T-helper 2 cell treated with Interferon-gamma antibody and Interleukin-4, amounts not matched to agents 5 μg/mL and 100 μg/mL, for 36 hours (primary cell): ENCODE data around the gene GTF2IRD1.

ENCODE experiments used
- DNase-seq: peaks from one replicate; pipeline ENCODE4 v3.0.0; 2021; ENCODE audit warnings: low spot score
- H3K27ac Mint-ChIP-seq: one replicate; pipeline ENCODE4 v1.8.0; 2021; ENCODE audit warnings: mild to moderate bottlenecking, mixed read lengths
- H3K27me3 Mint-ChIP-seq: one replicate; pipeline ENCODE4 v1.8.0; 2021; ENCODE audit warnings: low read depth, mixed read lengths
- H3K36me3 Mint-ChIP-seq: one replicate; pipeline ENCODE4 v1.8.0; 2021; ENCODE audit warnings: low read depth, mixed read lengths
- H3K4me1 Mint-ChIP-seq: one replicate; pipeline ENCODE4 v1.8.0; 2021; ENCODE audit warnings: low read depth, mixed read lengths
- H3K4me3 Mint-ChIP-seq: one replicate; pipeline ENCODE4 v1.8.0; 2022; ENCODE audit warnings: mild to moderate bottlenecking, moderate library complexity, mixed read lengths
- H3K9me3 Mint-ChIP-seq: one replicate; pipeline ENCODE4 v1.8.0; 2021; ENCODE audit warnings: mixed read lengths

Gene GTF2IRD1

DNA sequence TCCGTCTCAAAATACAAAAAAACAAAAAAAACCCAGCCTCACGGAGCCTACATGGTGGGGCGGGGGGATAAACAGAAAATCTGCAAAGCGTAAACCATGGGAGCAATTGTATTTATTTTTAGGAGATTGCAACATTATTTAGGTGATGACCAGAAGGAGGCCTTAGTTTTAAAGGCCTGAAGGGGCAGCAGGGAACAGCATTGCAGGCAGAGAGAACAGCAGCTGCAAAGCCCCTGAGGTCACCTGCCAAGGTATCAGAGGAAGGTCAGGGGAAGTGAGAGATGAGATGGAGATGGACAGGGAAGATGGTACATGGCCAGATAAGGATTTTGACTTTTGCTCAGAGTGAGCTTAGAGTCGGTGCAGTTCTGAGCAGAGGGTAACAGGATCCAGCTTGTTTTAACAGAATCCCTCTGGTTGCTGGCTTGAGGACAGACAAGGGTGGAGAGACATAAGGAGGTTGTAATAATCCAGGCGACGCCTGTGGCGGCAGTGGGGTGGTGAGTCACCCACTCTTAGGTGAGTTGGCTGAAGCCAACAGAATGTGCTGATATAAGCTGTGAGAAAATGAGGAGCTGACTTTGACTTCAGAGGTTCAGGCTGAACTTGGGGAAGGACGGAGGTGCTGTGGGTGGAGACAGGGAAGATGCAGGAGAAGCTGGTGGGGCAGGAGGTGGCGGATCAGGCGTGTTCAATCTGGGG is 121.5 kb downstream of the GTF2IRD1 start:
- H3K27me3 Mint-ChIP-seq, result no peaks in the 10 kb centered on the region
- no peak overlapping the region for H3K27ac Mint-ChIP-seq
- no peaks in the 10 kb centered on the region for H3K36me3 Mint-ChIP-seq
- H3K4me1 Mint-ChIP-seq, result peaks cover 1% of the 10 kb centered on the region
- H3K4me3 Mint-ChIP-seq, result no peak overlapping the region
- no peak for DNase-seq
- no peaks in the 10 kb centered on the region for H3K9me3 Mint-ChIP-seq

DNA sequence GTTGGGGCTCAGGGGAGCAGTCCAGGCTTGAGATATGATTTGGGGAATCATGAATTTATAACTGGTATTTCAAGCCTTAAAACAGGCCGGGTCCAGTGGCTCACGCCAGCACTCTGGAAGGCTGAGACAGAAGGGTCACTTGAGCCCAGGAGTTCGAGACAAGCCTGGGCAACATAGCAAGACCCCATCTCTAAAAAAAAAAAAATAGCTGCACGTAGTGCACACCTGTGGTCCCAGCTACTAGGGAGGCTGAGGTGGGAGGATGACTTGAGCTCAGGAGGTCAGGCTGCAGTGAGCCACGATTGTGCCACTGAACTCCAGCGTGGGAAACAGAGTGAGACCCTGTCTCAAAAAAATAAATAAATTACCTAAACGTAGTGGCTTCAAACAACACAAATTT is 122.1 kb downstream of the GTF2IRD1 start:
- Mint-ChIP-seq H3K4me3 (no peak overlapping the region), H3K9me3 (no peaks in the 10 kb centered on the region), H3K36me3 (no peaks in the 10 kb centered on the region), H3K4me1 (peaks cover 1% of the 10 kb centered on the region), H3K27me3 (no peaks in the 10 kb centered on the region), H3K27ac (no peak overlapping the region)
- no peak for DNase-seq

DNA sequence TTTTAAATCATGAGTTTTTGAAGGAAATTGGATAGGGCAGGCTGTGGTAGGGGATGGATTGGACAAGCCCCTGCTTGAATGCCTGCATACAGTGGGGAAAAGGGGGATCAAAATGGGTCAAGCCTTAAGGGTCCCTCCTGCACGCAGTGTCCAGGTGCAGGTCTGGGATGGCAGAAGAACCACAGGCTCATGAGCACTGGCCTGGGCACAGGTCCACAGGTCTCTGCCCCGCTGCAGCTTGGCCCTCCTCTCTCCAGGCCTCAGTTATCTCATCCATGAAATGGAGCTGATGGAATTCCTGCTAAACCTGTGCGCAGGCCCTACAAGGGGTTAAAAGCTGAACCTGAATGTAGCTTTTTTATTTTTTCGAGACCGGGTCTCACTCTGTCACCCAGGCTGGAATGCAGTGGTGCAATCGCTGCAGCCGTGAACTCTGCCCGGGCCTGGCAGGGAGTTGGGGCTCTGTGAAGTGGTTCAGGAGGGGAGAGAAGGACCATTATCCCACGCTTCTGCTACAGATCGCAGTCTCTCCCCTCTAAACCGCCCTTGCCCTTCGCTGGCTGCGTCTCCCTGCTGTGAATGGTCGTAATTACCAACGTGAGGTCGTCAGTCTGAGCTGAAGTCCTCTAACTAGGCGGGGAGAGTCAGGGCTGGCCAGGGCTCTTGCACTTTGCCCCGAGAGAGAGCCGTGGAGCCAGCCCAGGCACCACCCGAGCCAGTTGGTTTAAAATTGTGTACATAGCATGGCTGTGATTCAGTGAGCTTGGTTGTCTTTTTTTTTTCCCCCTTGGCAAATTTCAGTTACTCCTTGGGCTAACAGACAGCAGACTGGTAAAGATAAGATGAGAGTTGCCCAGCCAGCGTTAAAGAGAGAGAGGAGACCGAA is 126.3 kb downstream of the GTF2IRD1 start:
- Mint-ChIP-seq H3K4me3 (no peak overlapping the region), H3K27me3 (no peaks in the 10 kb centered on the region), H3K27ac (no peak overlapping the region), H3K9me3 (no peaks in the 10 kb centered on the region), H3K4me1 (no peaks in the 10 kb centered on the region), H3K36me3 (no peaks in the 10 kb centered on the region)
- no peak for DNase-seq

DNA sequence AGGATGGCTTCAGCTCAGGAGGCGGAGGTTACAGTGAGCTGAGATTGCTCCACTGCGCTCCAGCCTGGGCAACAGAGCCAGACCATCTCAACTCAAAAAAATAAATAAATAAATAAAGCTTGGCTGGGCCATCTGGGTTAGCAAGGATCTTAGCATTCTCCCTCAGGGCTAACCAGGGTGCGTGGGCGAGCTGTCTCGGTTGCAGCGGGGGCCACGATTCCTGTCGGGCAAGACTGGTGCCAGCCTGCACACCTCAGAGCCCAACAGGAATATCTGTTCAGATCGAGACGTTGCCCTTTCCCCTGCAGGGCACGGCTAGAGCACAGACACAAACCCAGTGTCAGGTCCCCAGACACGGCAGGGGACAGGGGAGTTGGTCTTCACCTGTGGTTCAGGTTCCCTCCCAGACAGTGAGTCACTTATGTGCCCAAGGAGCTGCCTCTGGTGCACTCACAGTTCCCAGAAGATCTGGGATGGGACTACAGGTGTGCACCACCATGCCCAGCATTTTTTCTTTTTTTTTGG is 128.3 kb downstream of the GTF2IRD1 start:
- no peaks in the 10 kb centered on the region for H3K36me3 Mint-ChIP-seq
- H3K9me3 Mint-ChIP-seq, result no peaks in the 10 kb centered on the region
- no peak for DNase-seq
- H3K27ac Mint-ChIP-seq, result no peak overlapping the region
- no peak overlapping the region for H3K4me3 Mint-ChIP-seq
- H3K4me1 Mint-ChIP-seq, result no peaks in the 10 kb centered on the region
- no peaks in the 10 kb centered on the region for H3K27me3 Mint-ChIP-seq

GRCh38 chr7:74582447-74583039 is 128.8 kb downstream of the GTF2IRD1 start:
- H3K9me3 Mint-ChIP-seq, result no peaks in the 10 kb centered on the region

GRCh38 chr7:74583630-74584029 is 129.9 kb downstream of the GTF2IRD1 start:
- Mint-ChIP-seq H3K4me1 (no peaks in the 10 kb centered on the region), H3K27me3 (no peaks in the 10 kb centered on the region), H3K4me3 (no peak overlapping the region), H3K36me3 (no peaks in the 10 kb centered on the region), H3K9me3 (no peaks in the 10 kb centered on the region), H3K27ac (no peak overlapping the region)
- no peak for DNase-seq

More at GRCh38 chr7:74582447-74583039, 128.8 kb downstream of the GTF2IRD1 start:
- Mint-ChIP-seq H3K4me3 (no peak overlapping the region), H3K27me3 (no peaks in the 10 kb centered on the region), H3K36me3 (no peaks in the 10 kb centered on the region), H3K4me1 (no peaks in the 10 kb centered on the region), H3K27ac (no peak overlapping the region)
- DNase-seq, result no peak

GRCh38 chr7:74584160-74584954 is 130.7 kb downstream of the GTF2IRD1 start:
- no peak for DNase-seq
- H3K27me3 Mint-ChIP-seq, result no peaks in the 10 kb centered on the region
- H3K4me3 Mint-ChIP-seq, result no peak overlapping the region
- H3K4me1 Mint-ChIP-seq, result no peaks in the 10 kb centered on the region
- no peak overlapping the region for H3K27ac Mint-ChIP-seq
- no peaks in the 10 kb centered on the region for H3K36me3 Mint-ChIP-seq
- H3K9me3 Mint-ChIP-seq, result no peaks in the 10 kb centered on the region

- Mint-ChIP-seq H3K27me3 (no peaks in the 10 kb centered on the region), H3K36me3 (no peaks in the 10 kb centered on the region), H3K4me1 (no peaks in the 10 kb centered on the region), H3K27ac (no peak overlapping the region), H3K9me3 (no peaks in the 10 kb centered on the region), H3K4me3 (no peak overlapping the region)
- no peak for DNase-seq
Observed at GRCh38 chr7:74585844-74586243, 132.1 kb downstream of the GTF2IRD1 start.

GRCh38 chr7:74586258-74587175 is 132.8 kb downstream of the GTF2IRD1 start:
- no peak overlapping the region for H3K4me3 Mint-ChIP-seq
- H3K27ac Mint-ChIP-seq, result no peak overlapping the region
- no peaks in the 10 kb centered on the region for H3K27me3 Mint-ChIP-seq
- no peaks in the 10 kb centered on the region for H3K4me1 Mint-ChIP-seq
- DNase-seq, result no peak
- H3K36me3 Mint-ChIP-seq, result no peaks in the 10 kb centered on the region
- H3K9me3 Mint-ChIP-seq, result no peaks in the 10 kb centered on the region

DNA sequence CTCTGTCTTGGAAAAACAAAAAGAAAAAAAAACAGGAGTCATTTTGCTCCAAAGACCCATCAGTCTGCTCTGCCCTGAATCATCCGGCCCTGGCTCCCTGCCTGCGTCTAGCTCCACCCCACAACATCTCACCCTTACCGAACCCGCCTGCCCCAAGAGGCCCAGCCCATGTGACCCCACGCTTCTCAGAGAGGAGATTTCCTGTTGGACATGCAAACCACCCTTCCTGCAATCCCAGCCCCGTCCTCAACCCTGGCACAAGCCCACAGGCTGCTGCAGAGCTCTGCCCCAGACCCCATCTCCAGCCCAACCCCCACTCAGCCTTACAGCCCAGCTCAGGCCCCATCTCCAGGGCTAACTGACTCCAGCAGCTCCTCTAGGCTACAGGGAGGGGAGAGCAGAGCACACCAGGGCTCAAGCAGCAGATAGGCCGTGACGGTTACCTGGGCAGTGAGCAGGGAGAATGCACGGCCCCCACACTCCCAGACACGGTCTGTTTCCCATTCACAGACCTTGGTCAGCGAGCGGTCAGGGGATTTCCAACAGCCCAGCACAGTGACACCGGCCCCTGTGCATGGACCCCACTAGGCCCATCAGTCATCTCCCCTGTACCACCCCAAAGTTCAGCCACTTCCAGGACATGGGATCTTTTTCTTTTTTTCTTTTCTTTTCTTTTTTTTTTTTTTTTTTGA is 133.9 kb downstream of the GTF2IRD1 start:
- Mint-ChIP-seq H3K36me3 (no peaks in the 10 kb centered on the region), H3K4me1 (no peaks in the 10 kb centered on the region), H3K27me3 (no peaks in the 10 kb centered on the region), H3K27ac (no peak overlapping the region), H3K9me3 (no peaks in the 10 kb centered on the region), H3K4me3 (no peak overlapping the region)
- DNase-seq, result no peak

- Mint-ChIP-seq H3K36me3 (no peaks in the 10 kb centered on the region), H3K4me3 (no peak overlapping the region), H3K9me3 (no peaks in the 10 kb centered on the region), H3K27me3 (no peaks in the 10 kb centered on the region), H3K27ac (no peak overlapping the region), H3K4me1 (no peaks in the 10 kb centered on the region)
- DNase-seq, result no peak
Observed at GRCh38 chr7:74590813-74591212, 137.1 kb downstream of the GTF2IRD1 start.

- no peaks in the 10 kb centered on the region for H3K36me3 Mint-ChIP-seq
- H3K4me3 Mint-ChIP-seq, result no peak overlapping the region
- H3K9me3 Mint-ChIP-seq, result no peaks in the 10 kb centered on the region
- H3K27ac Mint-ChIP-seq, result no peak overlapping the region
- no peak for DNase-seq
- H3K4me1 Mint-ChIP-seq, result peaks cover 3% of the 10 kb centered on the region
- H3K27me3 Mint-ChIP-seq, result no peaks in the 10 kb centered on the region
Observed at GRCh38 chr7:74598558-74598957, 144.9 kb downstream of the GTF2IRD1 start.
